ENCODE measurements around the gene SYP.

DNA sequence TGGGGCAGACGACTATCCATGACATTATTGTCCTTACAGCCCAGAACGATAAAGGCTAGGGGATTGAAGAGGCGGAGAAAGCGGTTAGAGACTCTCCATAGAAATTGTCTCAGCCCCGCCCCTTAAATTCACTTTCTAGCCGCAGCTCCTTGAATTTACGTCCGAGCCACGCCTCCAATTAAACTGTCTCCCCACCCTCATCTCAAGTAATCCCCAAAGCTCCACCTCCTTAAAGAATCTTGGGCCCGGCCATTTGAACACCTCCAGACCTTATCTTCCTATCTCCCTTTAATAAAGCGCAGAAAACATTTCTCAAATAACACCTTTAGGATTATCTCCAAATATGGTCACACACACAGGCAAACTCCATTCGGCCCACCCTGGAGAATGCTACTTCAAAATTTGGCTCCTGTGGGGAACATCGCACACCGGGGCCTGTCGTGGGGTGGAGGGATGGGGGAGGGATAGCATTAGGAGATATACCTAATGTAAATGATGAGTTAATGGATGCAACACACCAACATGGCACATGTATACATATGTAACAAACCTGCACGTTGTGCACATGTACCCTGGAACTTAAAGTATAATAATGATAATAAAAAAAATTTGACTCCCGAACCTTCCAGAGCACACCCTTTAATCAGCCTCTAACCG, 44.6 kb downstream of the SYP start:
- no peak for TF ChIP-seq HNRNPUL1 (IDR thresholded peaks at IDR 0.05; ENCODE audit: low read length)
- no peak for TF ChIP-seq E2F3 (CRISPR knock-in tag; IDR thresholded peaks at IDR 0.05)
- TF ChIP-seq ARHGAP35 (IDR thresholded peaks at IDR 0.05; ENCODE audit: partially characterized antibody): no peak
- TF ChIP-seq, protein P1, sequence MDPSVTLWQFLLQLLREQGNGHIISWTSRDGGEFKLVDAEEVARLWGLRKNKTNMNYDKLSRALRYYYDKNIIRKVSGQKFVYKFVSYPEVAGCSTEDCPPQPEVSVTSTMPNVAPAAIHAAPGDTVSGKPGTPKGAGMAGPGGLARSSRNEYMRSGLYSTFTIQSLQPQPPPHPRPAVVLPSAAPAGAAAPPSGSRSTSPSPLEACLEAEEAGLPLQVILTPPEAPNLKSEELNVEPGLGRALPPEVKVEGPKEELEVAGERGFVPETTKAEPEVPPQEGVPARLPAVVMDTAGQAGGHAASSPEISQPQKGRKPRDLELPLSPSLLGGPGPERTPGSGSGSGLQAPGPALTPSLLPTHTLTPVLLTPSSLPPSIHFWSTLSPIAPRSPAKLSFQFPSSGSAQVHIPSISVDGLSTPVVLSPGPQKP (CRISPR knock-in tag; IDR thresholded peaks at IDR 0.05): no peak
- no peak for TF ChIP-seq PHF20 (IDR thresholded peaks at IDR 0.05; ENCODE audit: partially characterized antibody)
- TF ChIP-seq ZNF584 (CRISPR knock-in tag; IDR thresholded peaks at IDR 0.05; ENCODE audit: low read depth): no peak
